ENCODE measurements around the gene STOML1.

STOML1 gene

GRCh38 chr15:74010929-74011540 lies 18.9 kb upstream of the STOML1 start:
- FAIRE-seq = no peak
- TF ChIP-seq POLR2A (IDR thresholded peaks at IDR 0.05; ENCODE audit: low read depth, low read length) = no peak
- no peak for TF ChIP-seq POLR2AphosphoS5 (IDR thresholded peaks at IDR 0.05; ENCODE audit: low read depth, low read length)
- TF ChIP-seq TAF1 (IDR thresholded peaks at IDR 0.05; ENCODE audit: borderline replicate concordance, low read depth, low read length) = no peak
- no peak for DNase-seq (ENCODE audit: insufficient read length)

- TF ChIP-seq TAF1 (IDR thresholded peaks at IDR 0.05; ENCODE audit: borderline replicate concordance, low read depth, low read length) = no peak
- TF ChIP-seq POLR2A (IDR thresholded peaks at IDR 0.05; ENCODE audit: low read depth, low read length) = no peak
- no peak for TF ChIP-seq POLR2AphosphoS5 (IDR thresholded peaks at IDR 0.05; ENCODE audit: low read depth, low read length)
- DNase-seq (ENCODE audit: insufficient read length) (no peak), FAIRE-seq (no peak)
Measured at GRCh38 chr15:74008901-74009300, 16.8 kb upstream of the STOML1 start.

DNA sequence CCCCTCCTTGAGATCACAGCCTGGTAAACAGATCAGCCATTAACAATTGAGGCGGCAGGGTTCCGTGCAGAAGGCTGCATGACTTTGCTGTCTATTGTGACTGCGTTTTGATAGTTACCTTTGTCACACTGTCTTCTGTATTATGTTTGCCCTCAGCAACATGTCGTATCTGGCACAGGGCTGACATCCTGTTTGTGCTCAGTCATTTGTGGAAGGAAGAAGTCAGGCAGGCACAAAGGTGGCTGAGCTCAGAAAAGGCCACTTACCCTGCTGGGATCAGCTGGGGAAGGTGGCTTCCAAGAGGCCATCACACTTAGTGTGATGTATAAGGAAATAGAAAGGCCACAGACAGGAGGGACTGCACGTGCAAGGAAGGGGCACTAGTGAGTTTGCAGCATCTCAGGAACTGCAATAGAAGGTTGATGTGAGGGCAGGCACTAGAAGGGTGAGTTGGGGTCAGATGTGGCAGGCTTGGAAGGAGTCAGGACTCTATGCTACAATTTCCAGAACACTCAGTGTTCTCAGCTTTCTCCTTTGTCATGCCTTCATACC lies 15.8 kb upstream of the STOML1 start:
- DNase-seq (ENCODE audit: insufficient read length) (no peak), FAIRE-seq (peak; percentile 76)
- TF ChIP-seq POLR2AphosphoS5 (IDR thresholded peaks at IDR 0.05; ENCODE audit: low read depth, low read length) (no peak), TAF1 (IDR thresholded peaks at IDR 0.05; ENCODE audit: borderline replicate concordance, low read depth, low read length) (no peak), POLR2A (IDR thresholded peaks at IDR 0.05; ENCODE audit: low read depth, low read length) (no peak)

DNA sequence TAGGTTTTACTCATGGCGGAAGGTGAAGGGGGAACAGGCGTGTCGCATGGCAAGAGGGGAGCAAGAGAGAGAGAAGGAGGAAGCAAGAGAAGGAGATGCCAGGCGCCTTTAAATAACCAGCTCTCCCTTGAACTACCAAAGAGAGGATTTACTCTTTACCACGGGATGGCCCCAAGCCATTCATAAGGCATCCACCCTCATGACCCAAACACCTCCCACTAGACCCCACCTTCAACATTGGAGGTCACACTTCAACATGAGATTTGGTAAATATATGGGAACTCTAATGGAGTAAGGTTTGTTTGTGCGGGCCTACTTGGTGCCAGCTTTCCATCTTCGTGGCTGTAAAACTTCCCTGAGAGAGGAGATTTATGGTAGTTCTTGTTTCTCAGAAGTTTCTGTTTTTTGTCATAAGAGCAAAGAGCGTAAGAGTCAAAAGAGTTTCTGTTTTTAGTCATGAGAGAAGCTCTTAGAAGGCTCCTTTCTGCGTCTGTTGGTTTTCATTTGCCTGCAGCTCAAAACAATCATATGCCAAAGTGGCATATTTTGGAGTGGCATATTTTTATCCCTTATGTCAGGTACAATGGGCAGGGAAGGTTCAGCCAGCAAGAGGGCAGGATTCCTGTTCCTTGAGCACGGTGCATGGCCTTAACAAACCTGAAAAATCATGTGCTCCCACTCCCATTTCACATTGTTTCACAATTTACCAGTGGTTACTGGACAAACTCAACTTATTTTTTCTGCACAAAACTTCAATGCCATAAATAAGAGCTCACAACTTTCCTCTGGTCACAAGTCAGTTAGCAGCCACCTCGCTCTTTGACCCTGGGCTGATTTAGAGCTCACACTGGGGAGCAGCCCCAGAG lies 14.9 kb upstream of the STOML1 start:
- TF ChIP-seq POLR2A (IDR thresholded peaks at IDR 0.05; ENCODE audit: low read depth, low read length) (no peak), TAF1 (IDR thresholded peaks at IDR 0.05; ENCODE audit: borderline replicate concordance, low read depth, low read length) (no peak), POLR2AphosphoS5 (IDR thresholded peaks at IDR 0.05; ENCODE audit: low read depth, low read length) (no peak)
- no peak for FAIRE-seq
- DNase-seq (ENCODE audit: insufficient read length) = no peak

GRCh38 chr15:73997986-73998385 lies 5.9 kb upstream of the STOML1 start:
- TF ChIP-seq TAF1 (IDR thresholded peaks at IDR 0.05; ENCODE audit: borderline replicate concordance, low read depth, low read length) (no peak), POLR2A (IDR thresholded peaks at IDR 0.05; ENCODE audit: low read depth, low read length) (no peak), POLR2AphosphoS5 (IDR thresholded peaks at IDR 0.05; ENCODE audit: low read depth, low read length) (no peak)
- no peak for FAIRE-seq
- no peak for DNase-seq (ENCODE audit: insufficient read length)

GRCh38 chr15:73996939-73997338 lies 4.8 kb upstream of the STOML1 start:
- DNase-seq (ENCODE audit: insufficient read length) (no peak), FAIRE-seq (no peak)
- TF ChIP-seq TAF1 (IDR thresholded peaks at IDR 0.05; ENCODE audit: borderline replicate concordance, low read depth, low read length) = no peak
- TF ChIP-seq POLR2AphosphoS5 (IDR thresholded peaks at IDR 0.05; ENCODE audit: low read depth, low read length) = no peak
- no peak for TF ChIP-seq POLR2A (IDR thresholded peaks at IDR 0.05; ENCODE audit: low read depth, low read length)

DNA sequence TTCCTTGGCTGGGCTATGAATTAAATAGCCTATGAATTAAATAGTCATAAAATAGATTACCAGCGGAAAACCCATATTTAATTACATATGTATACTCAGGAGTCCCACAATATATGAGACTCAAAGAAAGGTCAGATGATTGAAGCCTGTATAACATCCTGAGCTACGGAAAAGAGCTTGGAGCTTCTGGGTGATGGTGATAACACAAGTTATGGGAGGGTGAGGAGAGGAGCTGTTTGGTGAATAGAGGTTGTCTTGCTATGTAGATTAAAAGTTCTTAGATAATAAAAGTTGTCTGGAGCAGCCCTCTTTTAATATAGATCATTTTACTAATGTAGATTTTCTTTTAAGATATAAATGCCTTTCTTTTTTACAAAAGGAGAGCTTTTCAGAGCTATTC lies 4.2 kb upstream of the STOML1 start:
- no peak for DNase-seq (ENCODE audit: insufficient read length)
- TF ChIP-seq TAF1 (IDR thresholded peaks at IDR 0.05; ENCODE audit: borderline replicate concordance, low read depth, low read length) (no peak), POLR2A (IDR thresholded peaks at IDR 0.05; ENCODE audit: low read depth, low read length) (no peak), POLR2AphosphoS5 (IDR thresholded peaks at IDR 0.05; ENCODE audit: low read depth, low read length) (no peak)
- FAIRE-seq = no peak

DNA sequence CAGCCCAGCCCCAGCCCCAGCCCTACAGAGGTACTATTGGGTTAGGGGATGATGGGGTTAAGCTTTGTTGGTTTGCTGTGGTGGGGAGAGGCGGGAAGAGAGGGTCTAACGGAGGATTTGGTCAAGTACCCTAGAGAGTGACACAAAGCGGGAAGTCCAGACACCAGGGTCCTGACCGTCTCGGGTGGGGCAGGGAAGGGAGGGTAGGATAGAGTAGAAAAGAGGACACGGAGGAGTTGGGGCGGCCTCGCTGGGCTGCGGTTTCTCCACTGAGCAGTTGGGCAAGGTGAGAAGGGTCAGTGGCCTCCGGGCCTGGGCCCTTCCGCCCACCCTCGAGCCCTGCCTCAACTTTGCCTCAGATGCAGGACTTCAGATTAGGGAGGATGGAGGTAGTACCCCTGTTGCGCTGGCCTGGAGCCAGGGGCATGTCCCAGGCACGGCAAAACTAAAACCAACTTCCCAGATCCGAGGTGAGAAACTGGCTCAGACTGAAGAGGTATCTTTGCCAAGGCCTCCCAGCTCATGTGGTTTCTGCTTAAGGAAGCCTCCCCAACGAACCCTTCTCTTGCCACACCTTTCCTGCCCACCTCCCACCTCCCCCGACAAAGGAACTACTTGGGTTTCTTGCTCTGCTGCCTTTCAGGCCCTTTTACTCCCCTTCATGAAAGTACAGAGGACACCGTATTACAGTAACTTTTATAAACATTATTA lies 3.0 kb upstream of the STOML1 start:
- no peak for TF ChIP-seq POLR2A (IDR thresholded peaks at IDR 0.05; ENCODE audit: low read depth, low read length)
- TF ChIP-seq TAF1 (IDR thresholded peaks at IDR 0.05; ENCODE audit: borderline replicate concordance, low read depth, low read length) = no peak
- FAIRE-seq = no peak

GRCh38 chr15:73994413-73994883 lies 2.4 kb upstream of the STOML1 start, which contains the start of gene PML:
Gene PML, plus strand, starts transcription at chr15:73994716. Its CDS starts 97 bp downstream, at chr15:73994813.
- FAIRE-seq = peak; percentile 97
- peak; percentile 92 for DNase-seq (ENCODE audit: insufficient read length)
- TF ChIP-seq TAF1 (IDR thresholded peaks at IDR 0.05; ENCODE audit: borderline replicate concordance, low read depth, low read length) = 0 out of 2 replicates have a peak, but pooled peaks have one; percentile 42
- TF ChIP-seq POLR2AphosphoS5 (IDR thresholded peaks at IDR 0.05; ENCODE audit: low read depth, low read length) = no peak; the same call in 1 of the 2 replicates
- peak; percentile 66; the same call in 1 of the 2 replicates for TF ChIP-seq POLR2A (IDR thresholded peaks at IDR 0.05; ENCODE audit: low read depth, low read length)

More for the DNA sequence above, 3.0 kb upstream of the STOML1 start:
- DNase-seq (ENCODE audit: insufficient read length) = no peak

DNA sequence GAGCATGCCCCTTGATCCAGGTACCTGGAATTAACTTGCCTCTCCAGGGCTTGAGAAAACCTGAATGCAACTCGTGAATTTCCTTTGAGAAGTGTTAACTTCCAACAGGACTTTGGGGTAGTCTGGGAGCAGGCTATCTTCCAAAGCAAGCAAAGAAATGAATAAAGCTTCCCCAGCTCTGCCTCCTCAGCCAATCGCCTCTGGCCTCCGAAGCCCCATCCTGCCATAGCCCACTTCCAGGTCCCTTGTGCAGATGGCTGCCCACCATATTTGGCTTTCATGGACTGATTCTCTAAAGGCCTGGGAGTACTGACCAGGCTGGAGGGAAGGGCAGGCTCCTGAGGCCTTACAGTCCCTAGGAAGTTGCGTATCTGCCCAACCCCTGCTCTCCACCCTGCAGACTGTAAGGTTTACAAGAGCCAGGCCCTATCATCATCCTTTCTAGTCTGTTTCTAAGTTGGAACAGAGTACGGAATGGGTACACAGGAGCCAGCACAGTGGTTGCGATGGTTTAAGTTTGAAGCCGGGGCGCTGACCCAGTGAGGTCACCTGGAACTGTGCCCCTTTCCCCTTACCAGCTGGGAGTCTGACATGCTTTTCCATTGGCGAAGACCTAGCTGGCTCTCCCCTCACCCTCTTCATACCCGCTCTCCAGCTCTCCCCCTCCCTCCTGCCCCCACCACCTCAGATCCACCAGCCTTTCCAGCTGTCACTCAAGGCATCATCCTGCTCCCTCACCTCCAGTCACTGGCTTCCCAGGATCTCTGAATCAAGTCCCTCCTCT lies 1.3 kb upstream of the STOML1 start:
- FAIRE-seq (no peak), DNase-seq (ENCODE audit: insufficient read length) (no peak)
- TF ChIP-seq TAF1 (IDR thresholded peaks at IDR 0.05; ENCODE audit: borderline replicate concordance, low read depth, low read length) = no peak
- TF ChIP-seq POLR2AphosphoS5 (IDR thresholded peaks at IDR 0.05; ENCODE audit: low read depth, low read length) = no peak
- no peak for TF ChIP-seq POLR2A (IDR thresholded peaks at IDR 0.05; ENCODE audit: low read depth, low read length)

Data from GM12892 (cell line).